ENCODE results near the gene RSRC2. TPM values are rescaled to one million over a fixed set of nuclear protein-coding genes. Genes with fewer than 3 reads are reported as not detected.
"Not testable (repeated sequence)": the region's sequence is repeated elsewhere in the genome, so short reads cannot be mapped to it uniquely, and the experiment has no call there.

Gene RSRC2
- total RNA-seq, 1 experiment from 2014 or later, result 68.7 TPM

DNA sequence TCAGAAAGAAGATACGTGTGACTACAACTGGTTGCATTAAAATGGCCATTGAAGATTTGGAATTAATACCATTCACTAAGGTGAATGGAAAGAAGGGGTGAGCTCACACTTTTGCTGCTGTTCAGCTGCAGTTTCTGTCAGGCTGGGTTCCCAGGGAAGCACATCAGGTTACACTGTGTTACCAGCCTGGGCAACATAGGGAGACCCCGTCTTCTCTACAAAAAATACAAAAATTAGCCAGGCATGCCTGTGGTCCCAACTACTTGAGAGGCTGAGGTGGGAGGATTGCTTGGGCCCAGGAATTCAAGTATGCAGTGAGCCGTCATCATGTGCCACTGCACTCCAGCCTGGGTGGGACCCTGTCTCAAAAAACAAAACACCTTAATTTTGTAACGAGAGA, 13.1 kb downstream of the RSRC2 start (continued):
- TF ChIP-seq, protein P1, sequence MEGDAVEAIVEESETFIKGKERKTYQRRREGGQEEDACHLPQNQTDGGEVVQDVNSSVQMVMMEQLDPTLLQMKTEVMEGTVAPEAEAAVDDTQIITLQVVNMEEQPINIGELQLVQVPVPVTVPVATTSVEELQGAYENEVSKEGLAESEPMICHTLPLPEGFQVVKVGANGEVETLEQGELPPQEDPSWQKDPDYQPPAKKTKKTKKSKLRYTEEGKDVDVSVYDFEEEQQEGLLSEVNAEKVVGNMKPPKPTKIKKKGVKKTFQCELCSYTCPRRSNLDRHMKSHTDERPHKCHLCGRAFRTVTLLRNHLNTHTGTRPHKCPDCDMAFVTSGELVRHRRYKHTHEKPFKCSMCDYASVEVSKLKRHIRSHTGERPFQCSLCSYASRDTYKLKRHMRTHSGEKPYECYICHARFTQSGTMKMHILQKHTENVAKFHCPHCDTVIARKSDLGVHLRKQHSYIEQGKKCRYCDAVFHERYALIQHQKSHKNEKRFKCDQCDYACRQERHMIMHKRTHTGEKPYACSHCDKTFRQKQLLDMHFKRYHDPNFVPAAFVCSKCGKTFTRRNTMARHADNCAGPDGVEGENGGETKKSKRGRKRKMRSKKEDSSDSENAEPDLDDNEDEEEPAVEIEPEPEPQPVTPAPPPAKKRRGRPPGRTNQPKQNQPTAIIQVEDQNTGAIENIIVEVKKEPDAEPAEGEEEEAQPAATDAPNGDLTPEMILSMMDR (IDR thresholded peaks at IDR 0.05 in 2 of 3, conservative IDR thresholded peaks at IDR 0.05 in 1 of 3; ENCODE audit: borderline replicate concordance in 1 of 3, insufficient read depth in 1 of 3, low read depth in 2 of 3, low read length in 2 of 3), result no peak
- no peak for TF ChIP-seq TCF7L2 (IDR thresholded peaks at IDR 0.05; ENCODE audit: borderline replicate concordance, extremely low read depth, insufficient read depth, insufficient read length)
- TF ChIP-seq ZNF274 (IDR thresholded peaks at IDR 0.05; ENCODE audit: low read depth, low read length), result no peak

DNA sequence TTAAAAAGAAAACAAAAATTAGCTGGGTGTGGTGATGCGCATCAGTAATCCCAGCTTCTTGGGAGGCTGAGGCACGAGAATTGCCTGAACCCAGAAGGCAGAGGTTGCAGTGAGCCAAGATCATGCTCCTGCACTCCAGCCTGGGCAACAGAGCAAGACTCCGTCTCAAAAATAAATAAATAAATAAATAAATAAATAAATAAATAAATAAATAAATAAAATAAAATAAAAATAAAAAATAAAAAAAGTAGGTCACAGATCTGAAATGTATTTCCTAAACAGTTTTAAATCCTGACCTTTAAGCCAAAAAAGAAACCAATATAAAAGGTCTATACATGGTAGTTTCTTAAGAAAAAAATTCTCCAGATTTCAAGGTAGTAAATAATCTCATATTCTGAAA, 13.7 kb downstream of the RSRC2 start:
- ATAC-seq; H3K4me3 ChIP-seq (replicated peaks in 1 of 2; ENCODE audit: low read depth in 1 of 2, low read length in 2 of 2); H3K9ac ChIP-seq (ENCODE audit: low read length); H3K27ac ChIP-seq (ENCODE audit: low read depth, low read length); H2AFZ ChIP-seq (ENCODE audit: low read depth, low read length, poor library complexity, severe bottlenecking); H3K9me2 ChIP-seq (ENCODE audit: insufficient read depth); H3K9me3 ChIP-seq (ENCODE audit: control insufficient read depth in 1 of 2, insufficient read depth in 1 of 2, low read depth in 1 of 2, low read length in 2 of 2); RAD21 ChIA-PET (ENCODE audit: low non-redundant PET in 1 of 2, low total read pairs in 2 of 2, uncharacterized antibody in 2 of 2, unreplicated experiment in 2 of 2); H3K4me2 ChIP-seq (ENCODE audit: low read length); H3K27me3 ChIP-seq (ENCODE audit: insufficient read depth, low read length); intact Hi-C loops (cut with micrococcal nuclease); BruUV-seq (replicated peaks); DNase-seq (ENCODE audit: low read depth, low spot score); H3K4me1 ChIP-seq (ENCODE audit: control insufficient read depth in 1 of 2, insufficient read depth in 2 of 2, low read length in 2 of 2): not testable (repeated sequence)
- ChIA-PET POLR2A (interaction anchor here (1.3 to 3.3 kb wide), 3 partner anchors 9 to 14 kb away, joined by 5 to 14 read pairs (median 8); partner anchors contain the start of genes KNTC1, RSRC2 and ZCCHC8), CTCF (interaction anchor here (1.2 kb wide), 1 partner anchor 113 kb away, joined by 4 read pairs; no protein-coding TSS in a partner anchor)
- Histone ChIP-seq H3K79me2 (ENCODE audit: insufficient read depth, low read length) (peaks cover 98% of the 10 kb centered on the region), H4K20me1 (ENCODE audit: insufficient read depth) (peaks cover 24% of the 10 kb centered on the region; the same call in 1 of the 2 replicates), H3K36me3 (ENCODE audit: control insufficient read depth in 1 of 2, insufficient read depth in 2 of 2, low read length in 2 of 2) (peaks cover 86 to 88% of the 10 kb centered on the region in 2 experiments)

DNA sequence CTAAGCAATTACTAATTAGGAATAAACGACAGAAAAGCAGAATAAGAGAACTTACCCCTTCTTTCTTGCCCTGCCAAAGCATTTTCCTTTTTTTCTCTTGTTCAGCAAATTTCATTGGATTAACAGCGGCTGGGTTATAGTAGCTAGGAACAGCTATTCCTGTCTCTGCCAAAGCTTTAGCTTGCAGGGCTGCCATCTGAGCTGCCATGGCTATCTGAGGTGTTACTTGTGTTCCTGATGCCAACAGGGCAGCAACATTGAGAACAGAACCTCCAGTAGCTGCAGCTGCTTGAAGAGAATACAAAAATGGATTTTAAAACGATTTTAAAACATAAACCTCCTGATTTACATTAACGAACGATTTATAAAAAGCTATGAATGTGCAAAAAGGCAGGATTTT, 18.6 kb downstream of the RSRC2 start:
- no peak overlapping the region for H3K27ac ChIP-seq (ENCODE audit: low read depth, low read length)
- ATAC-seq (no peak), DNase-seq (ENCODE audit: low read depth, low spot score) (no peak)
- ChIA-PET CTCF (no interaction called here), POLR2A (interaction anchor here (1.0 kb wide), 1 partner anchor 19 kb away, joined by 3 read pairs; the partner anchor contains the start of genes KNTC1 and RSRC2), RAD21 (ENCODE audit: low non-redundant PET in 1 of 2, low total read pairs in 2 of 2, uncharacterized antibody in 2 of 2, unreplicated experiment in 2 of 2) (no interaction called here)
- no peaks in the 10 kb centered on the region for H3K9me2 ChIP-seq (ENCODE audit: insufficient read depth)
- H3K4me3 ChIP-seq (replicated peaks in 1 of 2; ENCODE audit: low read depth in 1 of 2, low read length in 2 of 2), result no peak overlapping the region
- intact Hi-C loops (cut with micrococcal nuclease), result no loop called here
- H3K79me2 ChIP-seq (ENCODE audit: insufficient read depth, low read length), result peaks cover 63% of the 10 kb centered on the region
- H3K4me2 ChIP-seq (ENCODE audit: low read length), result no peak overlapping the region
- H4K20me1 ChIP-seq (ENCODE audit: insufficient read depth), result peaks cover 27% of the 10 kb centered on the region; the same call in 1 of the 2 replicates
- peaks cover 75 to 77% of the 10 kb centered on the region in 2 experiments for H3K36me3 ChIP-seq (ENCODE audit: control insufficient read depth in 1 of 2, insufficient read depth in 2 of 2, low read length in 2 of 2)
- H3K9ac ChIP-seq (ENCODE audit: low read length), result no peak overlapping the region
- no peaks in the 10 kb centered on the region for H3K27me3 ChIP-seq (ENCODE audit: insufficient read depth, low read length)
- H2AFZ ChIP-seq (ENCODE audit: low read depth, low read length, poor library complexity, severe bottlenecking), result no peak overlapping the region
- BruUV-seq (replicated peaks), result no TSS peak
- no peaks in the 10 kb centered on the region for H3K4me1 ChIP-seq (ENCODE audit: control insufficient read depth in 1 of 2, insufficient read depth in 2 of 2, low read length in 2 of 2)
- H3K9me3 ChIP-seq (ENCODE audit: control insufficient read depth in 1 of 2, insufficient read depth in 1 of 2, low read depth in 1 of 2, low read length in 2 of 2), result no peaks in the 10 kb centered on the region
- no peak for TF ChIP-seq TCF7L2 (IDR thresholded peaks at IDR 0.05; ENCODE audit: borderline replicate concordance, extremely low read depth, insufficient read depth, insufficient read length)
- TF ChIP-seq EZH2phosphoT487 (IDR thresholded peaks at IDR 0.05; ENCODE audit: borderline replicate concordance), result no peak
- TF ChIP-seq SRF (IDR thresholded peaks at IDR 0.05; ENCODE audit: low read depth), result no peak
- TF ChIP-seq JUND (IDR thresholded peaks at IDR 0.05), result no peak
- no peak for TF ChIP-seq CEBPB (IDR thresholded peaks at IDR 0.05; ENCODE audit: low read depth)
- TF ChIP-seq, protein P2, sequence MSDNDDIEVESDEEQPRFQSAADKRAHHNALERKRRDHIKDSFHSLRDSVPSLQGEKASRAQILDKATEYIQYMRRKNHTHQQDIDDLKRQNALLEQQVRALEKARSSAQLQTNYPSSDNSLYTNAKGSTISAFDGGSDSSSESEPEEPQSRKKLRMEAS (IDR thresholded peaks at IDR 0.05), result no peak
- no peak for TF ChIP-seq ZNF274 (IDR thresholded peaks at IDR 0.05; ENCODE audit: low read depth, low read length)
- TF ChIP-seq SIN3A (IDR thresholded peaks at IDR 0.05; ENCODE audit: low read depth), result no peak
- TF ChIP-seq EZH2 (IDR thresholded peaks at IDR 0.05), result no peak
- no peak for TF ChIP-seq RAD21 (IDR thresholded peaks at IDR 0.05; ENCODE audit: low read depth)
- TF ChIP-seq, protein P1 (IDR thresholded peaks at IDR 0.05 in 2 of 3, conservative IDR thresholded peaks at IDR 0.05 in 1 of 3; ENCODE audit: borderline replicate concordance in 1 of 3, insufficient read depth in 1 of 3, low read depth in 2 of 3, low read length in 2 of 3), result no peak
